Neutrophil (primary cell): ENCODE data around the gene ADAM8.

Experiments
- H3K27ac ChIP-seq: fragments of 200-600 bp; sonication (generic); 2 replicates; pipeline ENCODE4 v1.5.1; 2016; ENCODE audit warnings: mild to moderate bottlenecking, moderate library complexity
- H3K27me3 ChIP-seq: fragments of 200-600 bp; sonication (generic); 2 replicates; pipeline ENCODE4 v1.6.0; 2016; ENCODE audit warnings: mild to moderate bottlenecking
- H3K36me3 ChIP-seq: fragments of 200-600 bp; sonication (generic); 2 replicates; pipeline ENCODE4 v1.5.1; 2017
- H3K4me1 ChIP-seq, 2 experiments: fragments of 200-600 bp in 1 of 2; sonication (generic) in 1 of 2; 1 replicate in 1 of 2; 2 replicates in 1 of 2; pipeline versions ENCODE4 v1.5.1 to v1.6.1; 2013 to 2016; ENCODE audit warnings: low read depth in 1 of 2, low read length in 1 of 2, mild to moderate bottlenecking in 1 of 2, moderate library complexity in 1 of 2; ENCODE audit not compliant: control insufficient read depth in 1 of 2, insufficient read depth in 1 of 2
- H3K4me3 ChIP-seq, 2 experiments: fragments of 200-600 bp in 1 of 2; sonication (generic) in 1 of 2; 1 replicate in 1 of 2; 2 replicates in 1 of 2; pipeline ENCODE4 v1.5.1; 2013 to 2016; ENCODE audit warnings: low read depth in 1 of 2, low read length in 1 of 2, mild to moderate bottlenecking in 1 of 2, moderate library complexity in 1 of 2
- H3K9me3 ChIP-seq: fragments of 200-600 bp; sonication (generic); 2 replicates; pipeline ENCODE4 v1.5.1; 2016
- TF ChIP-seq, protein P1 (sequence below): fragments of 200-600 bp; sonication (generic); IDR thresholded peaks from 2 replicates; pipeline ENCODE4 v1.5.1; 2016; ENCODE audit warnings: antibody characterized with exemption

ADAM8 gene

DNA sequence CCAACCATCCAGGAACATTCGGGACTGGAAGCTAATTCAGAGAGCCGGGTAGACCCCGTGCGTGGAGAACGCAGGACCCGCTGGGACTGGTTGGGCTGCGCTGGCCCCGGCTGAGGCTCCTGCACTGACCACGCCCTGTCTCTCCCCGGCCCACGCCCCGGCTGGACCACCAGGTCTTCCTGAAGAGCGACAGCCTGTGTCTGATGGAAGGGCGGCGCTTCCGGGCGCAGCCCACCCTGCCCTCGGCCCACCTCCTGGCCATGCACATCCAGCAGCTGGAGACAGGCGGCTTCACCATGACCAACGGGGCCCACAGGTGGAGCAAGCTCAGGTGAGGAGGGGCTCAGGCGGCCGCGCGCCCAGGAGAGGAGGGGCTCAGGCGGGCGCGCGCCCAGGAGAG, 56.9 kb downstream of the ADAM8 start:
- Histone ChIP-seq H3K9me3 (no peaks in the 10 kb centered on the region), H3K4me3 (no peak overlapping the region), H3K36me3 (no peaks in the 10 kb centered on the region), H3K27ac (no peak overlapping the region), H3K4me1 (no peaks in the 10 kb centered on the region), H3K27me3 (peaks cover 43% of the 10 kb centered on the region)
- TF ChIP-seq, protein P1, sequence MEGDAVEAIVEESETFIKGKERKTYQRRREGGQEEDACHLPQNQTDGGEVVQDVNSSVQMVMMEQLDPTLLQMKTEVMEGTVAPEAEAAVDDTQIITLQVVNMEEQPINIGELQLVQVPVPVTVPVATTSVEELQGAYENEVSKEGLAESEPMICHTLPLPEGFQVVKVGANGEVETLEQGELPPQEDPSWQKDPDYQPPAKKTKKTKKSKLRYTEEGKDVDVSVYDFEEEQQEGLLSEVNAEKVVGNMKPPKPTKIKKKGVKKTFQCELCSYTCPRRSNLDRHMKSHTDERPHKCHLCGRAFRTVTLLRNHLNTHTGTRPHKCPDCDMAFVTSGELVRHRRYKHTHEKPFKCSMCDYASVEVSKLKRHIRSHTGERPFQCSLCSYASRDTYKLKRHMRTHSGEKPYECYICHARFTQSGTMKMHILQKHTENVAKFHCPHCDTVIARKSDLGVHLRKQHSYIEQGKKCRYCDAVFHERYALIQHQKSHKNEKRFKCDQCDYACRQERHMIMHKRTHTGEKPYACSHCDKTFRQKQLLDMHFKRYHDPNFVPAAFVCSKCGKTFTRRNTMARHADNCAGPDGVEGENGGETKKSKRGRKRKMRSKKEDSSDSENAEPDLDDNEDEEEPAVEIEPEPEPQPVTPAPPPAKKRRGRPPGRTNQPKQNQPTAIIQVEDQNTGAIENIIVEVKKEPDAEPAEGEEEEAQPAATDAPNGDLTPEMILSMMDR = no peak

DNA sequence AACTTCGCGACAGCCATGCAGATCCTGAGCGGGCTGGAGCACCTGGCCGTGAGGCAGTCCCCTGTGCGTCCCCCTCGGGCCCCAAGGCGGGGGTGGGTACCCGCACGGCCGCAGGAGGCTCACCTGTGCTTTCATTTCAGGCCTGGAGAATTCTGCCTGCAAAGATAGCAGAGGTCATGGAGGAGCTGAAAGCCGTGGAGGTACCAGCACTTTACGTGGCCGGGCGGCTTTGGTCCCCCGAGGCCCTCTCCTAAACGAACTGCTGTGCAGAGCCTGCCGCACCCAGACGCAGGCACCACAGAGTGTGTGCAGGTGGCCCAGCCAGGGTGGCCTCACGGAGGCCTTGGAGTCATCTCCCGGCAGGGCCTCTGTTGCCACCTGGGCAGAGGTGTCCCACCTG, 57.8 kb downstream of the ADAM8 start:
- Histone ChIP-seq H3K4me3 (no peak overlapping the region), H3K27me3 (peaks cover 34% of the 10 kb centered on the region), H3K4me1 (no peaks in the 10 kb centered on the region), H3K36me3 (no peaks in the 10 kb centered on the region), H3K27ac (no peak overlapping the region), H3K9me3 (no peaks in the 10 kb centered on the region)
- TF ChIP-seq, protein P1 = no peak

DNA sequence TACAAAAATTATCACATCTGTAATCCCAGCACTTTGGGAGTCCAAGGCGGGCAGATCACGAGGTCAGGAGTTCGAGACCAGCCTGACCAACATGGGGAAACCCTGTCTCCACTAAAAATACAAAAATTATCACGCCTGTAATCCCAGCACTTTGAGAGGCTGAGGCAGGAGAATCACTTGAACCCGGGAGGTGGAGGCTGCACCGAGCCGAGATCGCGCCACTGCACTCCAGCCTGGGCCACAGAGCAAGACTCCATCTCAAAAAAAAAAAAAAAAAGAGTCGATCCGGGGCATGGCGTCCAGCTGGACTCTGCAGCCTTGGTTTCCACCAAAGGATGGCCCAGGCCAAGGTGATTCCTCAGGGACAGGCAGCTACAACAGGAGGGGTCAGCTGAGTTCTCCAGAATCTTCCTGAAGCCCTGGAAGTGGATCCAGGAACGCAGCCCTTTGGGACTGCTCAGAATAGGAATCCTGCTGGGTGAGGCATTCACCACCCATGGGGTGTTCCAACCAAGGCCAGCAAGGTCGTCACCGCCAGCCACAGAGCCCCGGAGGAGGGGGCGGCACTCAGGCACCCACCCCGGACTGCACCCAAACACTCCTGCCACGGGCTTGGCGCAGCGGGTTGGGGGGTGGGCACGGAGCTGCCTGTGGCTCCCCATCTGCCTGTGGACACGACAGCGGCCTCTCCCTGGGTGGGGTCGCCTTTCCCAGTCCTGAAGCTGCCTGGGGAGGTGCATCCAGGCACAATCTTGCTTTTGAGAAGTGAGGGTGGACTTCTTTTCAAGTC, 58.7 kb downstream of the ADAM8 start:
- TF ChIP-seq, protein P1 = no peak
- H3K9me3 ChIP-seq = no peaks in the 10 kb centered on the region
- no peak overlapping the region for H3K4me3 ChIP-seq
- H3K4me1 ChIP-seq = no peaks in the 10 kb centered on the region
- H3K27me3 ChIP-seq = peaks cover 33% of the 10 kb centered on the region
- H3K36me3 ChIP-seq = no peaks in the 10 kb centered on the region
- no peak overlapping the region for H3K27ac ChIP-seq

DNA sequence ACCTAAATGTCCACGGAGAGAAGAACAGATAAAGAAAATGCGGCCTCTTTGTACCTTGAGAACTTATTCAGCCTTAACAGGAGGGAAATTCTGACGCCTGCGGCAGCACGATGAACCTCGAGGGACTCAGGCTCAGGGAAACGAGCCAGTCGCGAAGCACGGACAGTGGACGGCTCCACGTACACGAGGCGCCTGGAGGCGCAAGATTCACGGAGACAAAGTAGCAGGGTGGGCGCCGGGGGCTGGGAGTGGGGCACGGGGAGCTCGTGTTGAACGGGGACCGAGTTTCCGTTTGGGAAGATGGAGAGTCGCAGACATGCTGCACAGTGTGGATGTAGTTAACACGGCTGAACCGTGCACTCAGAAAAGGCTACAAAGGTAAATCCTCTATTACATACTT, 59.9 kb downstream of the ADAM8 start:
- H3K4me1 ChIP-seq = no peaks in the 10 kb centered on the region
- TF ChIP-seq, protein P1 = no peak
- H3K27me3 ChIP-seq = peaks cover 33% of the 10 kb centered on the region

DNA sequence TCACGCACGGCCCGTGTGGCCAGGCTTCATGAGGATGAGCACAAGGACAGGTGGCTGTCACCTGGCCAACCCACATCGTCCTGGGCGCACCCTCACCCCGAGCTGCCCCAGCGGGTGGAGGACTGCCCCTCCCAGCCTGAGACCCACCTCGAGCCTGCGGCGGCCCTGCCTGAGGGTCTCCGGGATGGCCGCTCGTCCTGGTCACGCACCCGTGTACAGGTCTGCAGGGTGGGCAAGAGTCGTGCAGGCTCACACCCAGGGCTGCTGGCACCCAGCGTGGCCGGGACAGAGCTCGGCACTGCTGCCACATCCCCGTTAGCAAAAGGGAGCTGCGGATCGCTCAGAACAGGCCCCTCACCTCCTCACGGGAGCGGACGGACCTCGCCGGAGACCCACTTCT, 61.1 kb downstream of the ADAM8 start:
- Histone ChIP-seq H3K27me3 (peaks cover 22% of the 10 kb centered on the region), H3K27ac (no peak overlapping the region), H3K36me3 (no peaks in the 10 kb centered on the region), H3K9me3 (no peaks in the 10 kb centered on the region), H3K4me3 (no peak overlapping the region), H3K4me1 (no peaks in the 10 kb centered on the region)
- TF ChIP-seq, protein P1 = no peak

More for the DNA sequence above, 59.9 kb downstream of the ADAM8 start:
- no peak overlapping the region for H3K27ac ChIP-seq
- H3K36me3 ChIP-seq = no peaks in the 10 kb centered on the region
- H3K4me3 ChIP-seq = no peak overlapping the region
- no peaks in the 10 kb centered on the region for H3K9me3 ChIP-seq
